ENCODE data around the gene LRRC7. TPM values are rescaled to one million over a fixed set of nuclear protein-coding genes. Genes with fewer than 3 reads are reported as not detected.

The LRRC7 gene
- total RNA-seq, 1 experiment from 2014 or later: 0.14 TPM

GRCh38 chr1:70083519-70083918 lies 515.8 kb downstream of the LRRC7 start:
- H3K9me3 Mint-ChIP-seq (ENCODE audit: low read depth, unreplicated experiment): no peaks in the 10 kb centered on the region
- H3K4me3 Mint-ChIP-seq (ENCODE audit: low read depth, unreplicated experiment): no peak overlapping the region
- CTCF ChIA-PET: no interaction called here
- no TSS peak for BruUV-seq (replicated peaks)
- intact Hi-C loops (cut with micrococcal nuclease; ENCODE audit: unreplicated experiment): no loop called here
- no peaks in the 10 kb centered on the region for H3K36me3 Mint-ChIP-seq (ENCODE audit: insufficient read depth, unreplicated experiment)
- no peak overlapping the region for H3K27ac Mint-ChIP-seq (ENCODE audit: unreplicated experiment)
- TF ChIP-seq CTCF (IDR thresholded peaks at IDR 0.05; ENCODE audit: unreplicated experiment): no peak
- no peaks in the 10 kb centered on the region for H3K4me1 Mint-ChIP-seq (ENCODE audit: low read depth, unreplicated experiment)
- no peak for DNase-seq
- H3K27me3 Mint-ChIP-seq (ENCODE audit: unreplicated experiment): no peaks in the 10 kb centered on the region

DNA sequence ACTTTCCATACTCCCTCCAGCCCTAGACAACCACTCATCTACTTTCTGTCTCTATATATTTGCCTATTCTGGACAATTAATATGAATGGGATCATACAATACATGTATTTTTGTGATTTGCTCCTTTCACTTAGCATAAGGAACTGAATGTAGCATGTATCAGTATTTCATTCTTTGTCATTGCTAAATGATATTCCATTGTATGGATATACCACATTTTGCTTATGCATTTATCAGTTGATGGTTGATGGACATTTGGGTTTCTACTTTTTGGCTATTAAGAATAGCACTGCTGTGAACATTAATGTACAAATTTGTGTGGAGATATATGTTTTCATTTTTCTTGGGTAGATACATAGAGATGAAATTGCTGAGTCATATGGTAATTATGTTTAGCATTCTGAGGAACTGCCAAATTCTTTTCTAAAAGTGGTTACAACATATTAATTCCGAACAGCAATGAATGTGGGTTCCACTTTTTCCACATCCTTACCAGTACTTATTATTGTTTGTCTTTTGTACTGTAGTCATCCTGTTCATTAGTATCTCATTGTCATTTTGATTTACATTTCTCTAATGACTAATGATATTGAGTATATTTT lies 516.7 kb downstream of the LRRC7 start:
- H3K27ac Mint-ChIP-seq (ENCODE audit: unreplicated experiment): no peak overlapping the region
- no peaks in the 10 kb centered on the region for H3K27me3 Mint-ChIP-seq (ENCODE audit: unreplicated experiment)
- intact Hi-C loops (cut with micrococcal nuclease; ENCODE audit: unreplicated experiment): no loop called here
- no peak overlapping the region for H3K4me3 Mint-ChIP-seq (ENCODE audit: low read depth, unreplicated experiment)
- no peak for TF ChIP-seq CTCF (IDR thresholded peaks at IDR 0.05; ENCODE audit: unreplicated experiment)
- H3K9me3 Mint-ChIP-seq (ENCODE audit: low read depth, unreplicated experiment): no peaks in the 10 kb centered on the region
- DNase-seq: no peak
- CTCF ChIA-PET: no interaction called here
- no TSS peak for BruUV-seq (replicated peaks)
- H3K36me3 Mint-ChIP-seq (ENCODE audit: insufficient read depth, unreplicated experiment): no peaks in the 10 kb centered on the region
- H3K4me1 Mint-ChIP-seq (ENCODE audit: low read depth, unreplicated experiment): no peaks in the 10 kb centered on the region

DNA sequence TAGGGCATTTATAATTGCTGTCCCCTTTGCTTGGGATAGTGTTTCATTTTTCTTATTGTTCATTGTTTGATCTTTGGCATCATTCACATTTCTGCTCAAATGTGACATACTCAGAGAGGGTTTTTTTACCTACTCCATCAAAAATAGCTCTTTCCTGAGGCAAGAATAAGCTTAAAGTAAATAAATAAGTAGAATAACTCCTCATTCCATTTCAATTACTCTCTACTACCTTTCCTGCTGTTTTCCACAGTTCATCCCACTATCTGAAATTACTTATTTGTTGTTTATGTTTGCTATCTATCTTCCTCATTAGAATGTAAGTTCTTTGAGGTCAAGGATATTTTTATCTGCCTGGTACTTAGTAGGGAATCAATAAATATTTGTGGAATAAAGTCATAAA lies 517.8 kb downstream of the LRRC7 start:
- BruUV-seq (replicated peaks): no TSS peak
- Mint-ChIP-seq H3K4me3 (ENCODE audit: low read depth, unreplicated experiment) (no peak overlapping the region), H3K27ac (ENCODE audit: unreplicated experiment) (no peak overlapping the region), H3K4me1 (ENCODE audit: low read depth, unreplicated experiment) (no peaks in the 10 kb centered on the region), H3K36me3 (ENCODE audit: insufficient read depth, unreplicated experiment) (no peaks in the 10 kb centered on the region), H3K27me3 (ENCODE audit: unreplicated experiment) (no peaks in the 10 kb centered on the region), H3K9me3 (ENCODE audit: low read depth, unreplicated experiment) (no peaks in the 10 kb centered on the region)
- CTCF ChIA-PET: no interaction called here
- intact Hi-C loops (cut with micrococcal nuclease; ENCODE audit: unreplicated experiment): no loop called here
- TF ChIP-seq CTCF (IDR thresholded peaks at IDR 0.05; ENCODE audit: unreplicated experiment): no peak
- DNase-seq: no peak

GRCh38 chr1:70086897-70087296 lies 519.2 kb downstream of the LRRC7 start:
- H3K9me3 Mint-ChIP-seq (ENCODE audit: low read depth, unreplicated experiment): no peaks in the 10 kb centered on the region
- no peak for TF ChIP-seq CTCF (IDR thresholded peaks at IDR 0.05; ENCODE audit: unreplicated experiment)
- no TSS peak for BruUV-seq (replicated peaks)
- no peak overlapping the region for H3K4me3 Mint-ChIP-seq (ENCODE audit: low read depth, unreplicated experiment)
- no peaks in the 10 kb centered on the region for H3K27me3 Mint-ChIP-seq (ENCODE audit: unreplicated experiment)
- no peaks in the 10 kb centered on the region for H3K36me3 Mint-ChIP-seq (ENCODE audit: insufficient read depth, unreplicated experiment)
- no peak overlapping the region for H3K27ac Mint-ChIP-seq (ENCODE audit: unreplicated experiment)
- intact Hi-C loops (cut with micrococcal nuclease; ENCODE audit: unreplicated experiment): no loop called here
- CTCF ChIA-PET: no interaction called here
- no peaks in the 10 kb centered on the region for H3K4me1 Mint-ChIP-seq (ENCODE audit: low read depth, unreplicated experiment)
- DNase-seq: no peak
